GM23248 (cell line): ENCODE results near the gene SLC9A9. TPM values are rescaled to one million over a fixed set of nuclear protein-coding genes. Genes with fewer than 3 reads are reported as not detected.

Experiments
- DNase-seq: peaks from one replicate; pipeline ENCODE4 v3.0.0-alpha.2; 2015
- H2AFZ ChIP-seq: fragments of 200-600 bp; sonication (generic); 2 replicates; pipeline ENCODE4 v1.6.1; 2016; ENCODE audit warnings: antibody characterized with exemption
- H3F3A ChIP-seq: fragments of 200-600 bp; sonication (generic); 2 replicates; pipeline ENCODE4 v1.6.1; 2016; ENCODE audit warnings: mild to moderate bottlenecking, antibody characterized with exemption, mixed run types; ENCODE audit not compliant: insufficient read depth
- H3K27ac ChIP-seq: fragments of 200-600 bp; sonication (generic); 2 replicates; pipeline ENCODE4 v1.5.1; 2016; ENCODE audit warnings: mild to moderate bottlenecking
- H3K27me3 ChIP-seq: fragments of 200-600 bp; sonication (generic); replicated peaks from 2 replicates; pipeline ENCODE4 v1.6.1; 2016; ENCODE audit warnings: mild to moderate bottlenecking; ENCODE audit not compliant: insufficient read depth
- H3K36me3 ChIP-seq: fragments of 200-600 bp; sonication (generic); 2 replicates; pipeline ENCODE4 v1.6.1; 2016; ENCODE audit warnings: low read depth, mild to moderate bottlenecking
- H3K4me1 ChIP-seq: fragments of 200-600 bp; sonication (generic); 2 replicates; pipeline ENCODE4 v1.6.1; 2016; ENCODE audit warnings: mild to moderate bottlenecking; ENCODE audit not compliant: insufficient read depth
- H3K4me2 ChIP-seq: fragments of 200-600 bp; sonication (generic); one replicate; pipeline ENCODE4 v1.6.1; 2016; ENCODE audit warnings: mild to moderate bottlenecking; ENCODE audit not compliant: unreplicated experiment
- H3K4me3 ChIP-seq: fragments of 200-600 bp; sonication (generic); 2 replicates; pipeline ENCODE4 v1.5.1; 2016; ENCODE audit warnings: mild to moderate bottlenecking
- H3K79me2 ChIP-seq: fragments of 200-600 bp; sonication (generic); 2 replicates; pipeline ENCODE4 v1.6.1; 2016; ENCODE audit warnings: mild to moderate bottlenecking; ENCODE audit not compliant: insufficient read depth
- H3K9ac ChIP-seq: fragments of 200-600 bp; sonication (generic); 2 replicates; pipeline ENCODE4 v1.6.1; 2016; ENCODE audit warnings: mild to moderate bottlenecking
- H3K9me2 ChIP-seq: fragments of 200-600 bp; sonication (generic); 2 replicates; pipeline ENCODE4 v1.6.1; 2016; ENCODE audit warnings: mixed run types, mild to moderate bottlenecking, moderate library complexity; ENCODE audit not compliant: insufficient read depth
- H3K9me3 ChIP-seq: fragments of 200-600 bp; sonication (generic); one replicate; pipeline ENCODE4 v1.6.1; 2017; ENCODE audit warnings: low read depth
- H4K20me1 ChIP-seq: fragments of 200-600 bp; sonication (generic); 2 replicates; pipeline ENCODE4 v1.6.0; 2016; ENCODE audit not compliant: insufficient read depth
- EZH2 ChIP-seq: fragments of 200-600 bp; sonication (generic); IDR thresholded peaks from 2 replicates; pipeline ENCODE4 v1.6.1; 2018; ENCODE audit warnings: antibody characterized with exemption, mild to moderate bottlenecking; ENCODE audit not compliant: insufficient read depth, poor library complexity, severe bottlenecking
- EZH2phosphoT487 ChIP-seq: fragments of 200-600 bp; sonication (generic); IDR thresholded peaks from 2 replicates; pipeline ENCODE4 v1.6.1; 2018; ENCODE audit warnings: antibody characterized with exemption, moderate library complexity, mild to moderate bottlenecking, low read depth; ENCODE audit not compliant: insufficient read depth
- WGBS, 2 experiments: methylation state at CpG; one replicate each; pipeline ENCODE4 v1.1.6; 2015 to 2017; ENCODE audit warnings: low lambda C conversion rate in 2 of 2, low coverage in 1 of 2; ENCODE audit errors: missing lambda C conversion rate in 2 of 2; 5-methylcytosine and 5-hydroxymethylcytosine counted together
- in situ Hi-C: fragments of 300-500 bp; cut with MboI; formaldehyde crosslinking; loops from 2 replicates; pipeline ENCODE4 v1.15.0; 2020
- polyA plus RNA-seq: library from polyadenylated mRNA; unstranded; fragments of >200 nt; fragmentation: Nextera tagmentation; extraction: Ambion mirVana; gene quantifications from 2 replicates; pipeline ENCODE4 v1.2.1, GENCODE V29; 2016
- total RNA-seq: library from RNA; depleted of rRNA; stranded (reverse); fragments of >200 nt; shearing (Covaris generic); gene quantifications from 2 replicates; pipeline ENCODE4 v1.2.3, GENCODE V29; 2014

The SLC9A9 gene
- total and polyA plus RNA-seq, 2 experiments from 2014 or later = 2.8 to 3.2 TPM

DNA sequence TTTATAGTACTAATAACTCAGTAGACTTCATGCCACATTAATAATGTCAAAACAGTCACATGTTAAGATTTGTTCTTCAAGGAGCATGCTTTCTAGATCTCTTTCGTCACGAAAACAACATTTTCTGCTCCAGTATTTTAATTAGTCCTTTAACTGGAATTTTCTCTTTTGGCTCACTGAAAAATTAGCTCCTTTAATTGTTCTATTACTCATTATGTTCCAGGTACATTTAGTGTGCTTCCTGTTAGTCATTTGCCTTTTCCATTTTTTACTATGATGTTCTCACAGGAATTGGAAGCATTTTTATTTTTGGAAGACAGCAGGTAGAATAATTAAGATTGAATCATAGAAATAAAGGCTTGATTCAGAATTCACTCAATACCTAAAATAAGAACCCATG lies 111.2 kb downstream of the SLC9A9 start:
- Histone ChIP-seq H3K36me3 (no peaks in the 10 kb centered on the region), H3K27ac (no peak overlapping the region), H3F3A (peaks cover 11% of the 10 kb centered on the region; the same call in 1 of the 2 replicates), H4K20me1 (no peaks in the 10 kb centered on the region), H3K9me3 (no peaks in the 10 kb centered on the region), H3K4me2 (peak overlapping the region; percentile 23), H3K9ac (no peak overlapping the region), H3K27me3 (no peaks in the 10 kb centered on the region), H3K79me2 (no peaks in the 10 kb centered on the region), H3K4me3 (no peak overlapping the region), H3K4me1 (peaks cover 20% of the 10 kb centered on the region), H2AFZ (no peak overlapping the region), H3K9me2 (no peaks in the 10 kb centered on the region)
- no peak for TF ChIP-seq EZH2phosphoT487
- no peak for TF ChIP-seq EZH2
- peak; percentile 12 for DNase-seq
- 4 to 6% methylated on average over 2 of the region's 2 CpGs for WGBS, 2 experiments
- in situ Hi-C loops = no loop called here

DNA sequence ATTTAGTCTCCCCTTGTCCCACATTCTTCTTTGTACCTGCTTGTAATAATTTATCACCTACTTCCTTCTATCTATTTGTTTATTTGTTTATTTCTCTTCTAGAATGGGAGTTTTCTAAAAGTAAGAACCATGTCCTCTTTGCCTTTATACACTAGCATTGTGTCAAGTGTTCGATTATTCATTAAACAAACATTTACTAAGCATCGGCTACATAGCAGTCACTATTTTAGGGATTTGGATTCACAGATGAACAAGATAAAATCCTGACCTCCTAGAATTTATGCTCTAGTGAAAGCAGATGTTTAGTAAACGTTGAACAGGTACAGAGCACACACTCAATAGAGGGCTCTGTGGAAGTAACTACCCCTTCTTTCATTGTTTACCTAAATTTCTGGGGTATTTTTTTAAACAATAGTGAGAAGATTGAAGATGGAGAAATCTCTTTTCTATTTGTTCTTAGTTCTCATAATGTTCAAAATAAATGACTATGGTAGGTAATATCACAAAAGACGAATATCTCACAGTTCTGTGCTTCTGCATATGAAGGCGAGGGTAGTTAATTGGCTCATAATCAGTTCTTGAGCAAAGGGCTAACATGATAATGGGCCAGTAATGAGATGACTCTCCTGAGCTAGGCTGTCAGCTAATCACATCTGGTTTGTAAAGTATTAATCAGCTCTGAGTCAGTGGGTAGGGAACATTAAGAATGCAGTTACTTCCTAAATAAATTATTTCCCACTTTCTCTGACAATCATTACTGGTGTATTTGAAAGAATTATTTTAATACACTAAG lies 111.9 kb downstream of the SLC9A9 start:
- H3K9ac ChIP-seq = no peak overlapping the region
- no peaks in the 10 kb centered on the region for H3K27me3 ChIP-seq
- H3K79me2 ChIP-seq = no peaks in the 10 kb centered on the region
- no peak overlapping the region for H3K4me3 ChIP-seq
- peaks cover 20% of the 10 kb centered on the region for H3K4me1 ChIP-seq
- peak; percentile 68 for DNase-seq
- no peak overlapping the region for H2AFZ ChIP-seq
- in situ Hi-C loops = no loop called here
- H3K27ac ChIP-seq = no peak overlapping the region
- peaks cover 11% of the 10 kb centered on the region; the same call in 1 of the 2 replicates for H3F3A ChIP-seq
- TF ChIP-seq EZH2 = no peak
- no peak for TF ChIP-seq EZH2phosphoT487
- H3K4me2 ChIP-seq = peak overlapping the region; percentile 23
- no peaks in the 10 kb centered on the region for H3K9me3 ChIP-seq
- H3K9me2 ChIP-seq = no peaks in the 10 kb centered on the region
- no peaks in the 10 kb centered on the region for H4K20me1 ChIP-seq
- 26 to 28% methylated on average over 5 of the region's 5 CpGs for WGBS, 2 experiments
- H3K36me3 ChIP-seq = no peaks in the 10 kb centered on the region

DNA sequence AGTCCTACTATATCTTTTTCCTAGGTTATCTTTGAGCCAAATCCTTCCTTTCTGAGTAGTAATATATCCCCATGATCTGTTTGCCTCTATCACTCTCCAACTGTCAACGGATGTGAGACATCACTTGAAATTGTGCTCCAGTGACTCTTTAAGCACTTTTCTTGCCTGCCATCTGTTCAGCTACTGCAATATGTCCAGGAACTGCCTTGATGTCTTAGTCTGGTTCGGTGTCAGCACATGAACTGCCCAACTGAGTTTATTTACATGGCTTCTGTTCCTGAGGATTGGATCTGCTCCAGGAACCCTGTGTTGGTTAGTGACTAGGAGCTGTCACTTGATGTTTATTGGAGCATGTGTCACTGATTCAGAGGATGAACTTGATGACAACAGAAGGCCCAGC lies 116.5 kb downstream of the SLC9A9 start:
- Histone ChIP-seq H3K9me3 (no peaks in the 10 kb centered on the region), H3K4me2 (no peak overlapping the region), H3K4me1 (peaks cover 23% of the 10 kb centered on the region), H3F3A (peaks cover 17% of the 10 kb centered on the region), H3K36me3 (no peaks in the 10 kb centered on the region), H3K27me3 (no peaks in the 10 kb centered on the region), H3K9me2 (no peaks in the 10 kb centered on the region), H3K27ac (no peak overlapping the region), H3K9ac (no peak overlapping the region), H3K79me2 (no peaks in the 10 kb centered on the region), H4K20me1 (no peaks in the 10 kb centered on the region), H2AFZ (no peak overlapping the region), H3K4me3 (no peak overlapping the region)
- no peak for DNase-seq
- in situ Hi-C loops = no loop called here
- WGBS, 2 experiments = 82 to 92% methylated on average over 2 of the region's 2 CpGs
- no peak for TF ChIP-seq EZH2
- TF ChIP-seq EZH2phosphoT487 = no peak

DNA sequence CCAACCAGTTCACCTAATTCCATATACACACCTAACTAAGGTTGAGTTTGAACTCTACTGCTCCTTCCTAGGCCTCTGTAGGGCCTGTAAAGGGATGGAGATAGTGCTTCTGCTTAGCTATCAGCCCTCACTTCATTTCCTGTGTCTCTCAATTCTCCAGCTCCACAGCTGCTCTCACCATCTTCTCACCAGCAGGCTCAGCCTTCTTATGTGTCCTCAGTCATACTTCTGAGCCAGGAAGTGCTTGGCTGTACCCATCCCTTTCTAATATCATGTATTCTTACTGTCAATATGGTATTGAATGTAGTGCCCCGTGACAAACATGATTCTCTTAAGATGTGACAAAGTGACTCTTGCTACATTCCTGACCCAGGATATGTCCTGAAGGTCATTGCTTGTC lies 116.9 kb downstream of the SLC9A9 start:
- Histone ChIP-seq H3K79me2 (no peaks in the 10 kb centered on the region), H3K4me1 (peaks cover 23% of the 10 kb centered on the region), H3F3A (peaks cover 18% of the 10 kb centered on the region), H3K9ac (no peak overlapping the region), H3K36me3 (no peaks in the 10 kb centered on the region), H2AFZ (no peak overlapping the region), H4K20me1 (no peaks in the 10 kb centered on the region), H3K27me3 (no peaks in the 10 kb centered on the region), H3K4me2 (no peak overlapping the region), H3K27ac (no peak overlapping the region), H3K9me3 (no peaks in the 10 kb centered on the region), H3K9me2 (no peaks in the 10 kb centered on the region), H3K4me3 (no peak overlapping the region)
- TF ChIP-seq EZH2 = no peak
- no peak for TF ChIP-seq EZH2phosphoT487
- DNase-seq = no peak
- WGBS, 2 experiments = 100% methylated on average over 1 of the region's 1 CpG
- in situ Hi-C loops = no loop called here
